Suprapubic skin (tissue), 3 donors: ENCODE measurements around the gene IL22RA2.

Experiments
- POLR2A ChIP-seq, 2 donors: fragments of 450-650 bp; IDR thresholded peaks; one replicate each; pipeline ENCODE4 v1.6.1; 2017; ENCODE audit warnings: antibody characterized with exemption in 2 of 2, mild to moderate bottlenecking in 2 of 2, moderate library complexity in 2 of 2
- TF ChIP-seq, protein P1 (sequence below), 2 donors: fragments of 200-600 bp in 1 of 2; fragments of 450-650 bp in 1 of 2; sonication (generic) in 1 of 2; IDR thresholded peaks; one replicate each; pipeline ENCODE4 v1.5.1; 2016 to 2019; ENCODE audit warnings: antibody characterized with exemption in 2 of 2, mild to moderate bottlenecking in 1 of 2, moderate library complexity in 1 of 2

GRCh38 chr6:137222381-137222780, 48.9 kb upstream of the IL22RA2 start:
- no peak for TF ChIP-seq POLR2A (IDR thresholded peaks at IDR 0.05)
- TF ChIP-seq, protein P1, sequence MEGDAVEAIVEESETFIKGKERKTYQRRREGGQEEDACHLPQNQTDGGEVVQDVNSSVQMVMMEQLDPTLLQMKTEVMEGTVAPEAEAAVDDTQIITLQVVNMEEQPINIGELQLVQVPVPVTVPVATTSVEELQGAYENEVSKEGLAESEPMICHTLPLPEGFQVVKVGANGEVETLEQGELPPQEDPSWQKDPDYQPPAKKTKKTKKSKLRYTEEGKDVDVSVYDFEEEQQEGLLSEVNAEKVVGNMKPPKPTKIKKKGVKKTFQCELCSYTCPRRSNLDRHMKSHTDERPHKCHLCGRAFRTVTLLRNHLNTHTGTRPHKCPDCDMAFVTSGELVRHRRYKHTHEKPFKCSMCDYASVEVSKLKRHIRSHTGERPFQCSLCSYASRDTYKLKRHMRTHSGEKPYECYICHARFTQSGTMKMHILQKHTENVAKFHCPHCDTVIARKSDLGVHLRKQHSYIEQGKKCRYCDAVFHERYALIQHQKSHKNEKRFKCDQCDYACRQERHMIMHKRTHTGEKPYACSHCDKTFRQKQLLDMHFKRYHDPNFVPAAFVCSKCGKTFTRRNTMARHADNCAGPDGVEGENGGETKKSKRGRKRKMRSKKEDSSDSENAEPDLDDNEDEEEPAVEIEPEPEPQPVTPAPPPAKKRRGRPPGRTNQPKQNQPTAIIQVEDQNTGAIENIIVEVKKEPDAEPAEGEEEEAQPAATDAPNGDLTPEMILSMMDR (IDR thresholded peaks at IDR 0.05) = no peak
